ENCODE results near the gene AMHR2.
A peak's percentile ranks its signal among the peaks of the same experiment; 100 is the strongest.
"Not testable (repeated sequence)": the region's sequence is repeated elsewhere in the genome, so short reads cannot be mapped to it uniquely, and the experiment has no call there.

The AMHR2 gene

DNA sequence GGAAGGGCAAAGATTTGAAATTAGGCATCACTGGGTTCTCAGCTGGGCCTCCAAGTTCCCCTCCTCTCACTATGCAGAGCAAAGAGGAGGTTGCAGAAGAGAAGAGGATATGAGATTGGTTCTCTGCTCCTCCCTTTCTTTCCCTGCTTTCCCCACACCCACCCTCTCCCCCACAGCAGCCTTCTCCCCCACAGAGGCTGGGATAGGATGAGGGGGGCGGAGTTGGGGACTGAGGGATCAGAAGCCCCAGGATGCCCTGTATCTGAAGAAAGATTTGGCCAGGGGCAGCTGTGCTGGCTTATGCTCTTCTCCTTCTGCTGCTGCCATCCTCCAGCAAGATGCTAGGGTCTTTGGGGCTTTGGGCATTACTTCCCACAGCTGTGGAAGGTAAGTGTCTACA, at the start of gene AMHR2:
Gene AMHR2 (plus strand): TSS at position 259 of the 400 bp plus-strand sequence. CDS start 80 bp downstream, at position 339.
- no peak for DNase-seq

DNA sequence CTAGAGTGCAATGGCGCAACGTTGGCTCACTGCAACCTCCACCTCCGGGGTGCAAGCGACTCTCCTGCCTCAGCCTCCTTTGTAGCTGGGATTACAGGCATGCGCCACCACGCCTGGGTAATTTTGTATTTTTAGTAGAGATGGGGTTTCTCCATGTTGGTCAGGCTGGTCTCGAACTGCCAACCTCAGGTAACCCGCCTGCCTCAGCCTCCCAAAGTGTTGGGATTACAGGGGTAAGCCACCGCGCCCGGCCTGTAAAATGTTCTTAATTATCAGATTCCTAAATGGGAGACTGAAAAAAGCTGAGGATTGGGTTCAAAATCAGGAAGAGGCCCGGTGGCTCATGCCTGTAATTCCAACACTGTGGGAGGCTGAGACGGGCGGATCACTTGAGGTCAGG, 49.4 kb upstream of the AMHR2 start:
- DNase-seq, result not testable (repeated sequence)

DNA sequence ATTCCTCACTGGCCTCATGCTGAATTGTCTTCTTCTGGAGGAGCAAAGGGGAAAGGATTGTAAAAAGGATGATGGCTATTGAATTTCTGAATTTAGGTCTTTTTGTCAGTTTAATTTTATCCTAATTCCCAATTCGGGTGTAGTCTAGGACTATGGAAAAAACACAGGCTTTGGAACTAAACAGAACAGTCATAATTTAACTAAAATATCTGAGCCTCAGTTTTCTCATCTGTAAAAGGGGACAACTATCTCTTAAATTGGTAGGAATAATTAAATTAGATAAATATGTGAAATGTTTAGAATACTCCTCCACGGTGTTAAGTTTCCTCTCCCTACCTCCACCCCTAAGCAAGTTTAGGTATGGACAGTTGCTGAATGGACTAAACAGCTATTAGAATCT, 46.9 kb upstream of the AMHR2 start:
- DNase-seq, result no peak

DNA sequence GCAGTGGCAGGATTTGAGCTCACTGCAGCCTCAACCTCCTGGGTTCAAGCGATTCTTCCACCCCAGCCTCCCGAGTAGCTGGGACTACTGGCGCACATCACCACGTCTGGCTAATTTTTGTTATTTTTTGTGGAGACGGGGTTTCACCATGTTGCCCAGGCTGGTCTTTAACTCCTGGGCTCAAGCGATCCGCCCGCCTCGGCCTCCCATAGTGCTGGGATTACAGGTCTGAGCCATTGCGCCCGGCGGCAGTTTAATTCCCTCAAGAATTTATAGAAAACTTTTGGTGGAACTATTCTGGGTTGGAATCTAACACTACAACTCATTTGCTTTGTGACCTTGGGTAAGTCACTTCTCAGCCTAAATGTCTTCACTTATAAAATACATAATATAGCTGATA, 45.4 kb upstream of the AMHR2 start:
- DNase-seq, result no peak

DNA sequence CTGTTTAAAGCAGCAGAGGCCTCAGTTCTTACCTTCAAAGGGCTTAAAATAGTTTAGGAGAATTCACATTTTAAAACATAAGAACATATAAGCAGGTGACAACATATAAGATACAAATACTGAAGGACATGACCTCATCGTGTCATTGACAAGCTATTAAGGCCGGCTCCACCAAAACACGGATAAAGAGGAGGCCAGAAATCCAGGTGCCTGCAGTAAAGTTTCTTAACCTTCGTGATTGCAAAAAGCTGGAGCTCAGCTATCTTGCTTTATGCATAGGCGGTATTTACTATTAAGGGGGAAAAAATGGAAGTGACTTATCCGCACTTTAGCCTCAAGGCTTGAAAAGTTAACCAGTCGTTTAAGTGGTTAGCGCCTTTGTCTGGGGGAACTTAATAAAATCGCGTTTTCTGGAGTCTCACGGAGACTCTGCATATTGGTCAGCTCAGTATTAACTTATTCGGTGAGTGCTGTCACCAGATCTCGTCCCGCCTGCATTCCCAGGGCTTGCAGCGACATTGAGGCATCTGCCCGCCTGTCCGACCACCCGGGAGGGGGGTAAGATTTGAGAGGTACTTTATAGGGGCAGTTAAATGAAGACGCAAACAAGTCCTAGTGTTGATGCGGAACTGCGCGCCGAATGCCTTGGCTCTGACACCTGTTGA, 44.8 kb upstream of the AMHR2 start:
- peak; percentile 13 for DNase-seq

DNA sequence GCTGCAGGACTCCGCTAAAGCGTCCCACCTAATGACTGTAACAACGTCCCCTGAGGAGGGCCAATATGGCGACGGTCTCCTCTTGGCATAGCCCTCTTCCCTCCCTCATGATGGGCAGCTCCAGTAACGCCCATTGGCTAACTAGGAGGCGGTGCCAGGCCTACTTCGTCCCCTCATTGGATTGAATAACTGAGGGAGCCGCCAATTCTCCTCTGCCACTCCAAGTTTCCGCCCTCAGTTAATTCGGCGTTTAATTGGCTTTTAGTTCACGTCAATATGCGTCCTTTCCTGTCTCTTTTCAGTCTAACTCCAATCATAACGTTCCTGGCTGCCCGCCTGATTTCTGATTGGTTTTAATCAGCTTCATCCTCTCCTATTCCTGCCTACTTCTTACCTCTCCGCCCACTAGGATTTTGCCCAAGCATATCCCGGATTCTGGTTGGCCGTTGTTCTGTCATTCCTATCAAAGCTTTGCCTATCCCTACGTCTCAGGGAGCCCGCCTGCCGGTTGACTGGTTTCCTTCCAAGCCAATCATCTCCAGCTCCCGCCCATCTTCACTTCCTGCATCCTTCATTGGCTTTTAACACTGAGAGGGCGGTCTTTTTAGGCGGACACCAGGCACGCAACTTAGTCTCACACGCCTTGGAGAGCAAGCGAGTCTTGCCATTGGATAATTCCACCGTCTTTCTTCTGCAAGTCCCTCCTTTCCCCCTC, 44.1 kb upstream of the AMHR2 start:
- peak; percentile 99 for DNase-seq

DNA sequence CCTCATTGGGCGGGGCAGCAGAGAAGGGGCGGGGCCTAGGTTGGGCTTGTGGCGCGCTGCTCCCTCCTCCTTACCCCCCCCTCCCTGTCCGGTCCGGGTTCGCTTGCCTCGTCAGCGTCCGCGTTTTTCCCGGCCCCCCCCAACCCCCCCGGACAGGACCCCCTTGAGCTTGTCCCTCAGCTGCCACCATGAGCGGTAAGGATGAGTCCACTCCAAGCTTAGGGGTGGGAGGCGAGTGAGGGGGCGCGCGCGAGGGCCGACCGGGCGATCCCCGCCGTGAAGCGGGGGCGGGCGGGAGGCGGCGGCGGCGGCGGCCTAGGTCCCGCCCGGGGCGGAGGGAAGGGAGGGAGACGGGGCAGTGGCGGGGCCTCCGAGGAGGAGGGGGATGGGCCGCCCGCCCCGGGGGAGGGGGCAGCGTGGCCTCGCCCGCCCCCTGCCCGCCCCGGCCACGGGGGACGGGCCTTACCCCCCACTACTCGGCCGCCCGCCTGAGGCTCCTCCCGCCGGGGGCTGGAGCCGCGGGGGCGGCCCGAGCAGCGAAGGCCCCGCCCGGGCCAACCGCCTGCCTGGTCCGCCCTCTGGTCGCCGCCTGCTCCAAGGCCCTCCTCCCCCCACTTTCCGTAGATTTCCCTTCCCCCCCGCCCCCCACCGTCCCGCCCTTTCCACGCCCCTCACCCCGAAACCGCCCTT, 43.4 kb upstream of the AMHR2 start, which contains the start of gene SP1:
Gene SP1 (plus strand): TSS at position 73 of the 690 bp plus-strand sequence. CDS start 116 bp downstream, at position 189.
- DNase-seq, result peak; percentile 69

DNA sequence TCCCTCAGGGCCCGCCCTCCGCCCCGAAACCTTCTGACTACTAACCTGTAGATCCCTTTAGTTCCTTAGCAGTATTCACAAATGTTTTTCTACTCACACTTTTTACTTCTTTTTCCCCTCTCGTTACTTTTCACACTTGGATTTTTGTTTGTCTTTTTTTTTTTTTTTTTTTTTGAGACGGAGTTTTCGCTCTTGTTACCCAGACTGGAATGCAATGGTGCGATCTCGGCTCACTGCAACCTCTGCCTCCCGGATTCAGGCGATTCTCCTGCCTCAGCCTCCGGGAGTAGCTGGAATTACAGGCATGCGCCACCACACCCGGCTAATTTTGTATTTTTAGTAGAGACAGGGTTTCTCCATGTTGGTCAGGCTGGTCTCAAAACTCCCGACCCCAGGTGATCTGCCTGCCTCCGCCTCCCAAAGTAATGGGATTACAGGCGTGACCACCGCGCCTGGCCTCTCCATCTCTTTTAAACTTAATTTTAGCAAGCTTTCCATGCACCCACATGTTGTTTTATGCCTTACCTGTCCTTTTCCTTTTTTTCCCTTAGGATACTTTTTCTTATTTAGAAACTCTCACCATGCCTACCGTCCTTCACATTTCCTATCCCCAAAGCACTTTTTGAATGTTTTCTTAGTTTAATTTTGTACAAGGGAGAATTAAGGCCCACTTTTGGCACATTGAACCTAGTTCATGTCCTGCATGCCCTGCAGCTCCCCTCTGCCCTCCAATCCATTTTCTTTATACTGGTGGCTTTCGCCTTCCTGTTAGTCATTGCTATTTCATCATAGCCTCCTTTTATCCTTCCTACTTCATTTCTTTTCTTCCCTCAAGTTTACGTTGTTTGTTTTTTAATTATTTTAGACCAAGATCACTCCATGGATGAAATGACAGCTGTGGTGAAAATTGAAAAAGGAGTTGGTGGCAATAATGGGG, 42.6 kb upstream of the AMHR2 start:
- DNase-seq, result no peak

DNA sequence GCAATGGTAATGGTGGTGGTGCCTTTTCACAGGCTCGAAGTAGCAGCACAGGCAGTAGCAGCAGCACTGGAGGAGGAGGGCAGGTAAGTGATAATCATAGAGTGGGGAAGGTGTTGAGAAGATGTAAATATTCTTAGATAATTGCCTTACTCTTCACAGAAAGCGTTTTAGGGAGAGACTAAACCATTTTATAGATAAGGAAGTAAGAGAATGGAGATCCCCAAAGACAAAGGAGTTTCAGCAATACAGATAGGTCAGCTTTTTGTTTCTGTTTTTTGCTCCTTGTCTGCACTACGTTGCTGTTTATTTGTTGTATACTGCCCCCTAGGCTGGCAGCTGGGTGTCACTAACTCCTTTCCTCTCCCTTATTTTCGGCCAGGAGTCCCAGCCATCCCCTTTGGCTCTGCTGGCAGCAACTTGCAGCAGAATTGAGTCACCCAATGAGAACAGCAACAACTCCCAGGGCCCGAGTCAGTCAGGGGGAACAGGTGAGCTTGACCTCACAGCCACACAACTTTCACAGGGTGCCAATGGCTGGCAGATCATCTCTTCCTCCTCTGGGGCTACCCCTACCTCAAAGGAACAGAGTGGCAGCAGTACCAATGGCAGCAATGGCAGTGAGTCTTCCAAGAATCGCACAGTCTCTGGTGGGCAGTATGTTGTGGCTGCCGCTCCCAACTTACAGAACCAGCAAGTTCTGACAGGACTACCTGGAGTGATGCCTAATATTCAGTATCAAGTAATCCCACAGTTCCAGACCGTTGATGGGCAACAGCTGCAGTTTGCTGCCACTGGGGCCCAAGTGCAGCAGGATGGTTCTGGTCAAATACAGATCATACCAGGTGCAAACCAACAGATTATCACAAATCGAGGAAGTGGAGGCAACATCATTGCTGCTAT, 41.7 kb upstream of the AMHR2 start:
- no peak for DNase-seq

DNA sequence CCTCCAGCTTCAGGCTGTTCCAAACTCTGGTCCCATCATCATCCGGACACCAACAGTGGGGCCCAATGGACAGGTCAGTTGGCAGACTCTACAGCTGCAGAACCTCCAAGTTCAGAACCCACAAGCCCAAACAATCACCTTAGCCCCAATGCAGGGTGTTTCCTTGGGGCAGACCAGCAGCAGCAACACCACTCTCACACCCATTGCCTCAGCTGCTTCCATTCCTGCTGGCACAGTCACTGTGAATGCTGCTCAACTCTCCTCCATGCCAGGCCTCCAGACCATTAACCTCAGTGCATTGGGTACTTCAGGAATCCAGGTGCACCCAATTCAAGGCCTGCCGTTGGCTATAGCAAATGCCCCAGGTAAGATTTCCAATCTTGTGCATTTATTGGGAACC, 40.4 kb upstream of the AMHR2 start:
- DNase-seq, result no peak

DNA sequence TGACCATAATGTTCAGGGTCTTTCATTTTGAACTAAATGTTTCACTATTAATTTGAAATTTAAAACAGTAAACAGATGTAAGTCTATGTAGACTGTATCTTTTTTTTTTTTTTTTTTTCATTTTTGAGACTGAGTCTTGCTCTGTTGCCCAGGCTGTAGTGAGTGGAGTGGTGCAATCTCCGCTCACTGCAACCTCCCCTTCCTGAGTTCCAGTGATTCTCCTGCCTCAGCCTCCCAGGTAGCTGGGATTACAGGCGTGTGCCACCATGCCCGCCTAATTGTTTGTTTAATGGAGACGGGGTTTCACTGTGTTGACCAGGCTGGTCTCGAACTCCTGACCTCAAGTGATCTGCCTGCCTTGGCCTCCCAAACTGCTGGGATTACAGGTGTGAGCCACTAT, 37.3 kb upstream of the AMHR2 start:
- DNase-seq, result not testable (repeated sequence)

DNA sequence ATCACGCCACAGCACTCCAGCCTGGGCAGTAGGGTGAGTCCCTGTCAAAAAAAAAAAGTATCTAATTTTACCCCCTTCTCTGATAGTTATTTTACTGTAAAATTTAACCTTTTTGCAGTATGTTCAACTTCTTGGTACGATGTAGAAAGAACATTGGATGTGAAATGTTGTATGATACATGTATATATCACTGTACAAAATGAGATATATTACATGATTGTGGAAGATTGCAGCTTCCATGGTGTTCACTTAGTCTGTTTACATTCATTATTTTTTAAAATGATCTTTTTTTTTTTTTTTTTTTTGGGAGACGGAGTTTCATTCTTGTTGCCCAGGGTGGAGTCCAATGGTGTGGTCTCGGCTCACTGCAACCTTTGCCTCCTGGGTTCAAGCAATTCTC, 34.7 kb upstream of the AMHR2 start:
- no peak for DNase-seq

DNA sequence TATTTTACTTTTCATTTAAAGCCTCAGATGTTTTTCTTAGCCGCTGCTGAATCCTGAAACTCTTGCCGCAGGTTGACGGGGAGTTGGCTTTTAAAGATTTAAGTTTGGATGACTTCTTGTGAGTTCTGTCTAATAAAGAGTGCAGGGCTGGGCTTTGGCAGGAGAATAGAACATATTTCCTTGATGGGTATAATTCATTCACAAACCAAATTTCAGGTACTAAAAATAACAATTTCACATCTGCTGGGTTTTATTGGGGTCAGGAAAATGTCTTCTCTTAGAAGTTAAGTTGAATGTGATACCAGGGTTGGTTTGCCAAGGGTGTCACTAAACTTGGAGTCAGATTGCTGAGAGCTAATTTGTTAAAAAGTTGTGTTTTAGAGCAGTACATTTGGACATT, 34.0 kb upstream of the AMHR2 start:
- no peak for DNase-seq

DNA sequence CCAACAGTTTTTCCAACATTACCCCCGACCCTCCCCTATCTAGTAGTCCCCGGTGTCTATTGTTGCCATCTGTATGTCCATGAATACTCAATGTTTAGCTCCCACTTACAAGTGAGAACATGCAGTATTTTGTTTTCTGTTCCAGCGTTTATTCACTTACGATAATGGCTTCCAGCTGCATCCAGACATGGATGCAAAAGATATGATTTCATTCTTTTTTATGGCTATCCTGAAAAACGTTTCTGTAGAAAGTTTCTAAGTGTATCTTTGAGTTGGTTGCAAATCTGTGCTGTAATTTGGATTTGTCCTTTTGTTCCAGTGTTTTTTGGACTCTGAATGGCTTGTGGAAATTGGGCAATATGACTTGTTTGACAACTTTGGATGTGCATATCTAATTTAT, 31.9 kb upstream of the AMHR2 start:
- DNase-seq, result no peak

DNA sequence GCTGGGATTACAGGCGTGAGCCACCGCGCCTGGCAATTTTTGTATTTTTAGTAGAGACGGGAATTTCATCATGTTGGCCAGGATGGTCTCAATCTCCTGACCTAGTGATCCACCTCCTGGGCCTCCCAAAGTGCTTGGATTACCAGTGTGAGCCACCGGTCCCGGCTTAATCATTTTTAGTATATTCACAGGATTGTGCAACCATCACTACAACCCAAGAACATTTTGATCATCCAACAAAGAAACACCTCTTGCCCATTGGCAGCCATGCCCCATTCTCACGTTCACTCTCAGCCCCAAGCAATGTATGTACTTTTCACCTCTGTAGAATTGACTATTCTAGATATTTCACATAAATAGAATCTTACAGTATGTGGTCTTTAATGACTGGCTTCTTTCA, 23.8 kb upstream of the AMHR2 start:
- no peak for DNase-seq

DNA sequence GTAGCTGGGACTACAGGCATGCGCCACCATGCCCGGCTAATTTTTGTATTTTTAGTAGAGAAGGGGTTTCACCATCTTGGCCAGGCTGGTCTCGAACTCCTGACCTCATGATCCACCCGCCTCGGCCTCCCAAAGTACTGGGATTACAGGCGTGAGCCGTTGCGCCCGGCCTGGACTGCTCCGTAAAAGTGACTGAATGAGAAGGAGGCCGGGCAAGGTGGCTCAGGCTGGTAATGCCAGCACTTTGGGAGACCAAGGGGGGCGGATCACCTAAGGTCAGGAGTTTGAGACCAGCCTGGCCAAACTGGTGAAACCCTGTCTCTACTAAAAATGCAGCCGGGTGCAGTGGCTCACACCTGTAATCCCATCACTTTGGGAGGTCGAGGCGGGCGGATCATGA, 21.3 kb upstream of the AMHR2 start:
- DNase-seq, result not testable (repeated sequence)

DNA sequence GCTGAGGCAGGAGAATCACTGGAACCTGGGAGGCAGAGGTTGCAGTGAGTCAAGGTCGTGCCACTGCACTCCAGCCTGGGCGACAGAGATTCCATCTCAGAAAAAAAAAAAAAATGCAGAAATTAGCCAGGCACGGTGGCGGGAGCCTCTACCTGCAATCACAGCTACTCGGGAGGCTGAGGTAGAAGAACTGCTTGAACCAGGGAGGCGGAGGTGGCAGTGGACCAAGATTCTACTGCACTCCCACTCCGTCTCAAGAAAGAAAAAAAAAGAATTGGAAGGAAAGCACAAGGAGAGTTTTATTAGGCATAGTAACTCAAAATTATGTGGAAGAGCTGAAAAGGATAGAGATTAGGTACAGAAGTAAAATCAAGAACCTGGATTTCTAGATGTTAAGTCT, 20.8 kb upstream of the AMHR2 start:
- no peak for DNase-seq

DNA sequence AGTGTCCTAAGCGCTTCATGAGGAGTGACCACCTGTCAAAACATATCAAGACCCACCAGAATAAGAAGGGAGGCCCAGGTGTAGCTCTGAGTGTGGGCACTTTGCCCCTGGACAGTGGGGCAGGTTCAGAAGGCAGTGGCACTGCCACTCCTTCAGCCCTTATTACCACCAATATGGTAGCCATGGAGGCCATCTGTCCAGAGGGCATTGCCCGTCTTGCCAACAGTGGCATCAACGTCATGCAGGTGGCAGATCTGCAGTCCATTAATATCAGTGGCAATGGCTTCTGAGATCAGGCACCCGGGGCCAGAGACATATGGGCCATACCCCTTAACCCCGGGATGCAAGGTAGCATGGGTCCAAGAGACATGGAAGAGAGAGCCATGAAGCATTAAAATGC, 12.7 kb upstream of the AMHR2 start:
- DNase-seq, result no peak

DNA sequence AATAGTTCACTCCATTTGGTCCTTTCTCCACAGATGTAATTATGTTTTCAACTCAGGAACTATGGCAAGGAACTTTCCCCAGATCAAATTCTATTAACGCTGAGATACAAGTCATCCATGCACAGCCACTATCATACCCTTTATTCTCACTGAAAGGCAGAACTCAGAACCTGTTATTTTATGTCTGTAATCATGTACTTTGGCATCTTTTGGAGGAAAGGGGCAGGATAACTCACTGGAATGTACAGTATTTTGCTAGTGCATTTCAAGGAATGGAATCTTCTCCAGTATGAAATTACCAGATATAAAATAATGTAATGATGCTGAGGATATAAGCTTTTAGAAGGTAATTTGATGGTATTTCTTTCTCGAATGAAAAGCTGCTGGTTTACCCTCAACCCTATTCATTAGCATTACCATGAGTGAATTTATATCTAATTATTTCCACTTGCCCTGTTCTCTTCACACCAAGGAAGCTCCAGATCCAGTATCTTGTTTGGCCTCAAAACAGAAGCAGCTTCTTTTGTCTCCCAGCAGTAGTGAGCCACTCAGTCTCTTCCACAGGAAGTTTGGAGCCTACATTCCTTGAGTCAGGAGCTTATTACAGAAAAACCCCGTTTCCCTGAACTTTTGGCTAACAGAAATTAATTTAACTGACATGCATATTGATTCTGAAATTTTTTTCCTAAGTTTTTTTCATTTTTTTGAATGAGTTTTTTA, 10.0 kb upstream of the AMHR2 start:
- DNase-seq, result no peak

DNA sequence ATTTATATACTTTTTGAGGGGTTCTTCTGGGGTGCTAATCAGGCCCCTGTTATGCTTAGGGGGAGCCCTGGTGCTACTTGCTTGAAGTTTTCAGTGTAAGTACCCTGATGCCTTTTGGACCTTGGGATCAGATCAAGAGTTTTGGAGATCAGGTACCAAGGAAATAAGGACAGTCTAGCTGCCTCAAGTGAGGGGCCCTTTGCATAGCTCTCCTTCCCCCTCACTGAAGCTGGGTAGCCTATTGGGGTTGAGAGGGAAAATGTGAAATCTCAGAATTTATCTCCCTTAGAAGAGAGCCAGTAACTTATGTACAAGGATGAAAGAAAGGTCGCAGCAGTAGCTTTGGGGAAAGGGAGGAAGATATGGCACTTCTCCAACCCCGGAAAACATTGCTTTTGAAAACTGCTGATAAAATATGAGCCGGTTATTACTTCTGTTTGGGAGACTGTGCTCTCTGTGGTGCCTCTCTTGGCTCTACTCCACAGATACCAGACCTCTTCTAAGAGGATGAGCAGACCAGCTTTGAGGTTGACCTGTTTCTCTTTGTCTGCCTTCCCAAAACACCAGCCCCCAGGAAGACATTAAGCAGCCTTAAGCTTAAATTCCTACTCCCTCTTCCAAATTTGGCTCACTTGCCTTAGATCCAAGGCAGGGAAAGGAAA, 8.8 kb upstream of the AMHR2 start:
- no peak for DNase-seq
